Globus pallidus (tissue), 1 donor: Measurements from ENCODE around the gene CASQ1.
A peak's percentile ranks its signal among the peaks of the same experiment; 100 is the strongest.

Source experiments
- DNase-seq: peaks from one replicate; pipeline ENCODE4 v3.0.0-alpha.2; 2015; ENCODE audit warnings: low spot score

CASQ1 gene

GRCh38 chr1:160168609-160169369 is 21.6 kb upstream of the CASQ1 start:
- DNase-seq = no peak

GRCh38 chr1:160169553-160170399 is 20.6 kb upstream of the CASQ1 start:
- DNase-seq = no peak

GRCh38 chr1:160171354-160171753 is 19.0 kb upstream of the CASQ1 start:
- no peak for DNase-seq

- DNase-seq = no peak
Measured at GRCh38 chr1:160171980-160172379, 18.4 kb upstream of the CASQ1 start.

- DNase-seq = no peak
Measured at GRCh38 chr1:160177231-160177630, 13.1 kb upstream of the CASQ1 start.

- DNase-seq = no peak
Measured at GRCh38 chr1:160177667-160178066, 12.7 kb upstream of the CASQ1 start.

- no peak for DNase-seq
Measured at GRCh38 chr1:160178731-160179130, 11.6 kb upstream of the CASQ1 start.

GRCh38 chr1:160179336-160179735 is 11.0 kb upstream of the CASQ1 start:
- no peak for DNase-seq

- DNase-seq = no peak
Measured at GRCh38 chr1:160186246-160186645, 4.1 kb upstream of the CASQ1 start.

GRCh38 chr1:160186729-160187128 is 3.6 kb upstream of the CASQ1 start:
- no peak for DNase-seq

GRCh38 chr1:160187407-160187806 is 3.0 kb upstream of the CASQ1 start:
- DNase-seq = no peak

- DNase-seq = no peak
Measured at GRCh38 chr1:160188341-160188740, 2.0 kb upstream of the CASQ1 start.

- no peak for DNase-seq
Measured at GRCh38 chr1:160191756-160192155, 1.4 kb downstream of the CASQ1 start.

- DNase-seq = no peak
Measured at GRCh38 chr1:160192234-160192633, 1.9 kb downstream of the CASQ1 start.

- peak; percentile 83 for DNase-seq
Measured at GRCh38 chr1:160193091-160193819, 2.9 kb downstream of the CASQ1 start.

- DNase-seq = no peak
Measured at GRCh38 chr1:160193832-160194736, 3.7 kb downstream of the CASQ1 start.

- DNase-seq = no peak
Measured at GRCh38 chr1:160194737-160195059, 4.3 kb downstream of the CASQ1 start.

GRCh38 chr1:160196143-160196542 is 5.8 kb downstream of the CASQ1 start:
- no peak for DNase-seq

- DNase-seq = no peak
Measured at GRCh38 chr1:160197231-160197630, 6.9 kb downstream of the CASQ1 start.

GRCh38 chr1:160200786-160201185 is 10.4 kb downstream of the CASQ1 start:
- no peak for DNase-seq

- DNase-seq = peak; percentile 62
Measured at GRCh38 chr1:160204526-160205241, 14.3 kb downstream of the CASQ1 start.
